Measurements from ENCODE around the gene PLCH1.

The PLCH1 gene

GRCh38 chr3:155334215-155334913 is 410.5 kb downstream of the PLCH1 start:
- TF ChIP-seq ZFX (IDR thresholded peaks at IDR 0.05; ENCODE audit: borderline replicate concordance) (no peak), CTCF (IDR thresholded peaks at IDR 0.05) (no peak)
- no peak overlapping the region for H3K27ac ChIP-seq

- TF ChIP-seq ZFX (IDR thresholded peaks at IDR 0.05; ENCODE audit: borderline replicate concordance) = no peak
- TF ChIP-seq CTCF (IDR thresholded peaks at IDR 0.05) = no peak
- no peak overlapping the region for H3K27ac ChIP-seq
These were observed 412.2 kb downstream of the PLCH1 start for GRCh38 chr3:155332716-155333115.

- TF ChIP-seq CTCF (IDR thresholded peaks at IDR 0.05) (no peak), ZFX (IDR thresholded peaks at IDR 0.05; ENCODE audit: borderline replicate concordance) (no peak)
These were observed 413.8 kb downstream of the PLCH1 start for GRCh38 chr3:155331078-155331477.

GRCh38 chr3:155330370-155330769 is 414.5 kb downstream of the PLCH1 start:
- H3K27ac ChIP-seq = no peak overlapping the region
- TF ChIP-seq CTCF (IDR thresholded peaks at IDR 0.05) = no peak
- TF ChIP-seq ZFX (IDR thresholded peaks at IDR 0.05; ENCODE audit: borderline replicate concordance) = no peak

More at GRCh38 chr3:155331078-155331477, 413.8 kb downstream of the PLCH1 start:
- no peak overlapping the region for H3K27ac ChIP-seq

- H3K27ac ChIP-seq = no peak overlapping the region
- TF ChIP-seq CTCF (IDR thresholded peaks at IDR 0.05) (no peak), ZFX (IDR thresholded peaks at IDR 0.05; ENCODE audit: borderline replicate concordance) (no peak)
These were observed 415.3 kb downstream of the PLCH1 start for GRCh38 chr3:155329513-155330048.

GRCh38 chr3:155327871-155328270 is 417.0 kb downstream of the PLCH1 start:
- no peak for TF ChIP-seq CTCF (IDR thresholded peaks at IDR 0.05)
- no peak for TF ChIP-seq ZFX (IDR thresholded peaks at IDR 0.05; ENCODE audit: borderline replicate concordance)
- H3K27ac ChIP-seq = no peak overlapping the region

GRCh38 chr3:155327430-155327829 is 417.4 kb downstream of the PLCH1 start:
- no peak overlapping the region for H3K27ac ChIP-seq
- TF ChIP-seq ZFX (IDR thresholded peaks at IDR 0.05; ENCODE audit: borderline replicate concordance) (no peak), CTCF (IDR thresholded peaks at IDR 0.05) (no peak)

Measured in 22Rv1 (cell line).